AG04450 (cell line): ENCODE data around the gene LYL1. TPM values are rescaled to one million over a fixed set of nuclear protein-coding genes. Genes with fewer than 3 reads are reported as not detected.

Experiments used
- CTCF ChIA-PET: fragments of 300-600, 350-600 bp; formaldehyde crosslinking; extraction: SDS; loops from one replicate; lab custom pipeline; 2022; ENCODE audit warnings: antibody characterized with exemption, inconsistent platforms; lab: Charles Lee
- POLR2A ChIA-PET: fragments of 350-600 bp; formaldehyde crosslinking; extraction: SDS; loops from one replicate; lab custom pipeline; 2021; ENCODE audit warnings: antibody characterized with exemption, inconsistent platforms; lab: Yijun Ruan, JAX
- DNase-seq: peaks from one replicate; pipeline ENCODE4 v3.0.0-alpha.2; 2011; ENCODE audit warnings: low read depth, low spot score
- H3K27ac ChIP-seq: one replicate; pipeline ENCODE4 v1.5.1; 2012; ENCODE audit warnings: low read depth, low read length, control low read depth
- H3K27me3 ChIP-seq: one replicate; pipeline ENCODE4 v1.6.0; 2012; ENCODE audit warnings: low read length; ENCODE audit not compliant: control insufficient read depth, insufficient read depth
- H3K4me3 ChIP-seq: 2 replicates; pipeline ENCODE4 v1.5.1; 2011; ENCODE audit warnings: mild to moderate bottlenecking, low read depth, low read length, control low read depth
- H3K9me3 ChIP-seq: 2 replicates; pipeline ENCODE4 v1.5.1; 2012; ENCODE audit warnings: low read length; ENCODE audit not compliant: control insufficient read depth, insufficient read depth
- polyA plus RNA-seq: library from polyadenylated mRNA; depleted of rRNA; stranded (reverse); fragments of >200 nt; gene quantifications from 2 replicates; pipeline ENCODE4 v1.2.3, GENCODE V29; 2011
- TF ChIP-seq, protein P1 (sequence below): IDR thresholded peaks from 2 replicates; pipeline ENCODE4 v1.5.1; 2011; ENCODE audit warnings: low read depth, low read length, control low read depth, inconsistent platforms

The LYL1 gene
- polyA plus RNA-seq, 1 experiment, result 0.11 TPM

DNA sequence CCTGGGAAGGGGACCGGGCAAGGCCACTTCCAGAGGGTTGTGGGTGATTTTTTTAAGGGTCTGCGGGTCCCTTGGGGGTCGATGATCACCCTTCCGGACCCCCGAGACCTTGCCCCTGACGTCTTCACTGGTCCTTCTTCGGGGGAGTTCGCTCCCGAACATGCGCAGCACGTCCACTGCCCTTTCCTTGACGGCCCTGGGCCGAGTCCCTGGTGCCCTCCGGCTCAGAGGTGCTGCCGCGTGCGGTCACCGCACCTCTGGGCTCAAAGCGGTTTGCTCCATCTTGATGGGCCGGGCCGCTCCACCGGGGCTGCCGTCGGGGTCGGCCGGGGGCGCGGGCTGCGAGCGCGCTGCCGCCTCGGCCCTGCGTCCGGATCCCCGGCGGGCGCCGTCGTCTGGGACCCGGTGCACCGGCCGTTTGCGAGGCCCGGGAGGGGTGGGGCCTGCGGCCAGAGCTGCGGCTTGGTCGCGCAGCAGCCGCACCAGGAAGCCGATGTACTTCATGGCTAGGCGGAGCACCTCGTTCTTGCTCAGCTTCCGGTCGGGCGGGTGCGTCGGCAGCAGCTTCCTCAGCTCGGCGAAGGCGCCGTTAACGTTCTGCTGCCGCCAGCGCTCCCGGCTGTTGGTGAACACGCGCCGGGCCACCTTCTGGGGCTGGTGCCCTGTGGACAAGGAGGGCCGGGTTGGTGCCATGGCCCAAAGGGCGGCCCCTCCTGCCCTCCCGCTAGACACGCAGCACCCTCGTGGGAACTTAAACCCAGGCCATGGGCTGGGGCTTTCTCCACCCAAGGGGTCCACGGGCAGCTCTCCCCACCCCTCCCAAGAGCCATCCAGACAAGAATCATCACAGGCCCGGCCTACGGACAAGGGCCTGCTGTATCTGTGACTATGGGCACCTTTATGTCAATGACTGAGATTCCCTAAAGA lies 3.3 kb downstream of the LYL1 start:
- CTCF ChIA-PET, result no interaction called here
- Histone ChIP-seq H3K4me3 (no peak overlapping the region), H3K27me3 (no peaks in the 10 kb centered on the region), H3K27ac (peak overlapping the region; percentile 21), H3K9me3 (peaks cover under 1% of the 10 kb centered on the region; the same call in 1 of the 2 replicates)
- TF ChIP-seq, protein P1, sequence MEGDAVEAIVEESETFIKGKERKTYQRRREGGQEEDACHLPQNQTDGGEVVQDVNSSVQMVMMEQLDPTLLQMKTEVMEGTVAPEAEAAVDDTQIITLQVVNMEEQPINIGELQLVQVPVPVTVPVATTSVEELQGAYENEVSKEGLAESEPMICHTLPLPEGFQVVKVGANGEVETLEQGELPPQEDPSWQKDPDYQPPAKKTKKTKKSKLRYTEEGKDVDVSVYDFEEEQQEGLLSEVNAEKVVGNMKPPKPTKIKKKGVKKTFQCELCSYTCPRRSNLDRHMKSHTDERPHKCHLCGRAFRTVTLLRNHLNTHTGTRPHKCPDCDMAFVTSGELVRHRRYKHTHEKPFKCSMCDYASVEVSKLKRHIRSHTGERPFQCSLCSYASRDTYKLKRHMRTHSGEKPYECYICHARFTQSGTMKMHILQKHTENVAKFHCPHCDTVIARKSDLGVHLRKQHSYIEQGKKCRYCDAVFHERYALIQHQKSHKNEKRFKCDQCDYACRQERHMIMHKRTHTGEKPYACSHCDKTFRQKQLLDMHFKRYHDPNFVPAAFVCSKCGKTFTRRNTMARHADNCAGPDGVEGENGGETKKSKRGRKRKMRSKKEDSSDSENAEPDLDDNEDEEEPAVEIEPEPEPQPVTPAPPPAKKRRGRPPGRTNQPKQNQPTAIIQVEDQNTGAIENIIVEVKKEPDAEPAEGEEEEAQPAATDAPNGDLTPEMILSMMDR, result no peak
- no peak for DNase-seq
- POLR2A ChIA-PET, result no interaction called here

DNA sequence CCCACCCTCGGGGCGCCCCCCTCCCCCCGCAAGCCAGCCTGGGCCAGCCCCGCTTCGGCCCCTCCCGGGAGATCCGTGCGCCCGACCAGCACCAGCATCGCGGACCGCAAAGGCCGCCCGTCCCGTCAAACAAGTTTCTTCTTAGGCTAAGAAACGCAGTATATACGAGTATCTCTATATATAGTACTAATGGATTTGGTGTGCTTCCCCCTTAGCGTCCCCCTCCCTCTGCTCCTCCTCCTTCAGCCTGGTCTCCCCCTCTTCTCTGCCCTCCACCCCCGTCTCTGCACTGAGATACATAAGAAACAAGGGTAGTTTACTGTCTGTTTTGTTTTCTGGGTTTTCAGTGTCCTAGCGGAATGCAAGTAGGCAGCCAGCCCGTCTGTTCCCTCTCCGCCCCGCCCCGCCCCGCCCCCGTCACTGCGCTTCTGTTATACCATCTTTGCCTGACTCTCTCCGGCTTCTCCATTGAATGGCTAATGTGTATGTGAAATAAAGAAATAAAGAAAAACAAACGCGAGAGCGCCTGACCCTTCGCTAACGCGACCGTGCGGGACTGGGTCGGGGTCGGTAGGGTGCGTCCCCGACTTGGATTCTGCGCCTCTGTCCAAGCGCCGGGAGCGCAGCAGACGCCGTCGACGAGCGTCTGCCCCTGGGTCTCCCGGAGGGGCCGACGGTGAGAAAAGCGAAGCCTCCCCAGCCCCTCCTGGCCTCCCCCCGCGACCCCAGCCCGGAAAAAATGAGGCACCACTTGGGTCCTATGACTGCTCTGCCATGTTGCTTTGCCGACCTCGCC lies 4.2 kb downstream of the LYL1 start:
- TF ChIP-seq, protein P1, result no peak
- POLR2A ChIA-PET, result no interaction called here
- CTCF ChIA-PET, result no interaction called here
- Histone ChIP-seq H3K27ac (no peak overlapping the region), H3K9me3 (no peaks in the 10 kb centered on the region; the same call in 1 of the 2 replicates), H3K4me3 (no peak overlapping the region), H3K27me3 (no peaks in the 10 kb centered on the region)
- DNase-seq, result no peak

DNA sequence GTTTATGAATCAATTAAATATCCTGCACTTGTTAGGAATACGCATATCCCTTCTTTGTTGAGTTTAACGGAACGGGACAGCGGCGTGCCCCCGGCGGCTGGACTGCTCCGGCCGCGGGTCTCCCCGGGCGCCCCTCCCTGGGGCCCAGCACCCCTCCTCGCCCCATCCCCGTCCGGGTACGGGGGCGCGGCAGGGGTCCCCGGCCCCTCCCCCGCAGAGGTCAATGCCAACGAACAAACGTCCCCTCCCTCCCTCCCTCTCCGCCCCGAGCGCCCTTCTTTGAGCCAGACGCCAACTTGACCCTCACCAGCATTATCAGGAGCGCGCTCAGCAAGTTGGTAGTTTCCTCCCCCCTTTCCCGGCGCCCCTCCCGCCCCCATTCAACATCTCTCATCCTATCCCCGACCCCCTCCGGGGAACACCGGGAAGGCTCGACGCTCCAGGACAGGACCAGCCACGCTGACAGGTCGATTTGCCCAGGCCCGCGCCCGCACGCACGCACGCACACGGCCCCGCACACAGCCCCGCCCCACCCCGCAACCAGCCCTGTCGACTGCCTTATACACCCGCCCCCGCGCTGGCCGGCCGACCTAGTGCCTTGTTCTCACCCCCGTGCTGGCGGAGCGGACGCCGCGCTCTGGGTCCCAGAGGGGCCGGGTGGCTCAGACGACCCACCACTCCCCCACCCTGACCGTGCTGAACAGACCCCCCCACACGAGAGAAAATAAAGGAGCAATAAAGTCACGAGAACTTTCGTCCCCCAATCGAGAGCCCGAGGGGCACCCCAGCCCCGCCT lies 5.0 kb downstream of the LYL1 start:
- Histone ChIP-seq H3K9me3 (no peaks in the 10 kb centered on the region; the same call in 1 of the 2 replicates), H3K4me3 (no peak overlapping the region), H3K27me3 (no peaks in the 10 kb centered on the region), H3K27ac (no peak overlapping the region)
- POLR2A ChIA-PET, result no interaction called here
- DNase-seq, result no peak
- CTCF ChIA-PET, result interaction anchor here (7.6 kb wide), 1 partner anchor 119 kb away, joined by 150 read pairs; no protein-coding TSS in a partner anchor
- TF ChIP-seq, protein P1, result no peak

DNA sequence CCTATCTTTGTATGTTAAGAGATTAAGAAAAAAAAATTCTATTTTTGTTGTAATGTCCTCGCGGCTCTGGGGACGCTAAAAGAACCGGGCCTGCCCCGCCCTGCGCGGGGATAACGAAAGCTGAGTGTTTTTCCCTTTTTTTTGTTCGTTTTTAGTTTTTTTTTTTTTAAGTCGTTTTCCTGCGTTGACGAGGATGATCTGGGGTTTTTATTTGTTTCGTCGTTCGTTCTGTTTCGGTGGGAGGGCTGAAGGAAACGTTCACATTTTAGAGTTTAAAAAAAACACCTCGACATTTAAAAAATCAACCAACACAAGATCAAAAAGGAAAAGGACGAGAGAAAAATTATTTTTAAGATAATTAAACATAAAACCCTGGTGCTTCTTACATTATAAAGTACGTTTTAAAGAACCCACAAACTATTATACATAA lies 5.6 kb downstream of the LYL1 start:
- H3K27ac ChIP-seq, result no peak overlapping the region
- ChIA-PET POLR2A (no interaction called here), CTCF (interaction anchor here (1.8 to 7.6 kb wide), 3 partner anchors 113 to 132 kb away, joined by 6 to 150 read pairs (median 8); no protein-coding TSS in a partner anchor)
- no peak overlapping the region for H3K4me3 ChIP-seq
- H3K9me3 ChIP-seq, result no peaks in the 10 kb centered on the region; the same call in 1 of the 2 replicates
- H3K27me3 ChIP-seq, result no peaks in the 10 kb centered on the region
- no peak for DNase-seq
- TF ChIP-seq, protein P1, result no peak
